Measurements from ENCODE around the gene EGF. TPM values are rescaled to one million over a fixed set of nuclear protein-coding genes. Genes with fewer than 3 reads are reported as not detected.
A peak's percentile ranks its signal among the peaks of the same experiment; 100 is the strongest.

The EGF gene
- total RNA-seq, 1 experiment from 2014 or later: 1.5 TPM

- Histone ChIP-seq H3K9me3 (ENCODE audit: control insufficient read depth, low read depth, low read length) (no peaks in the 10 kb centered on the region), H3K56ac (ENCODE audit: insufficient read length, low read depth, low read length) (no peak overlapping the region), H3K4me1 (ENCODE audit: insufficient read depth, low read length) (no peaks in the 10 kb centered on the region; the same call in 1 of the 2 replicates), H3K79me1 (ENCODE audit: insufficient read depth, low read depth, low read length, poor library complexity, severe bottlenecking) (no peaks in the 10 kb centered on the region), H3K9ac (ENCODE audit: extremely low read depth, insufficient read length, low read length) (no peak overlapping the region), H2BK5ac (ENCODE audit: insufficient read length, low read length) (no peak overlapping the region), H2AK5ac (ENCODE audit: insufficient read length, low read length) (no peak overlapping the region), H2BK20ac (ENCODE audit: low read depth, low read length, poor library complexity, severe bottlenecking) (no peak overlapping the region), H4K91ac (ENCODE audit: insufficient read length, low read depth, low read length) (no peak overlapping the region), H2BK12ac (ENCODE audit: insufficient read length, low read depth, low read length) (no peak overlapping the region), H4K8ac (replicated peaks; ENCODE audit: insufficient read length, low read depth, low read length) (no peak overlapping the region), H3K18ac (ENCODE audit: insufficient read length, low read depth, low read length) (no peak overlapping the region), H3T11ph (ENCODE audit: low read length) (no peak overlapping the region), H3K4ac (ENCODE audit: low read depth, low read length) (no peak overlapping the region), H3K79me2 (ENCODE audit: insufficient read depth, low read length) (no peaks in the 10 kb centered on the region), H2BK120ac (ENCODE audit: low read depth, low read length, poor library complexity, severe bottlenecking) (no peak overlapping the region), H3K27ac (ENCODE audit: insufficient read length, low read depth, low read length) (no peak overlapping the region), H4K5ac (ENCODE audit: insufficient read length, low read depth, low read length) (no peak overlapping the region), H3K23me2 (ENCODE audit: insufficient read length, low read depth, low read length, poor library complexity, severe bottlenecking) (no peaks in the 10 kb centered on the region), H3K4me2 (ENCODE audit: insufficient read depth, insufficient read length, low read length) (no peak overlapping the region), H2BK15ac (ENCODE audit: low read depth, low read length) (no peak overlapping the region), H3K27me3 (ENCODE audit: insufficient read depth, low read length) (no peaks in the 10 kb centered on the region), H3K14ac (ENCODE audit: insufficient read depth, low read length) (no peak overlapping the region), H3K23ac (ENCODE audit: insufficient read length, low read depth, low read length) (no peak overlapping the region), H4K20me1 (ENCODE audit: control insufficient read depth, insufficient read depth, insufficient read length) (no peaks in the 10 kb centered on the region), H2AFZ (ENCODE audit: low read length) (no peak overlapping the region)
- no peak for DNase-seq
- no peaks in the 10 kb centered on the region for H3K9me3 Mint-ChIP-seq
- H3K36me3 Mint-ChIP-seq (ENCODE audit: insufficient read depth in 1 of 3, low read depth in 3 of 3): no peaks in the 10 kb centered on the region
- no peaks in the 10 kb centered on the region for H3K27me3 Mint-ChIP-seq (ENCODE audit: low read depth)
- H3K4me3 Mint-ChIP-seq: no peak overlapping the region
- H3K27ac Mint-ChIP-seq: peak overlapping the region in 1 of 3 experiments; percentile 0; a peak in 1 of 7 replicates
- TF ChIP-seq CTCF (conservative IDR thresholded peaks at IDR 0.05): peak; percentile 58
- H3K4me1 Mint-ChIP-seq: peaks cover 20 to 22% of the 10 kb centered on the region in 2 experiments
- WGBS (ENCODE audit: extremely low coverage, insufficient read length, low lambda C conversion rate): no CpG with 5 or more reads among the region's 5 CpGs
Measured at GRCh38 chr4:109978704-109979454, 66.2 kb downstream of the EGF start.
